T-cell (primary cell): ENCODE data around the gene DEDD2. TPM values are rescaled to one million over a fixed set of nuclear protein-coding genes. Genes with fewer than 3 reads are reported as not detected.

Source experiments
- ATAC-seq, 4 experiments: fragments of 200-7000 bp in 3 of 4; fragments of 150-1000 bp in 1 of 4; cut with Tn5 transposase; replicated peaks in 1 of 4; 1 replicate in 3 of 4; 2 replicates in 1 of 4; pipeline ENCODE4 v1.10.0; 2021; ENCODE audit warnings: moderate library complexity in 3 of 4, mild to moderate bottlenecking in 2 of 4, moderate number of reproducible peaks in 1 of 4
- CTCF ChIA-PET, 2 donors: fragments of 300-600 bp; sonication (Branson Sonifier 250); formaldehyde crosslinking; loops; one replicate each; lab custom pipeline; 2022; ENCODE audit warnings: antibody characterized with exemption in 2 of 2; lab: Charles Lee
- POLR2A ChIA-PET, 2 donors: fragments of 300-600 bp; sonication (Branson Sonifier 250); formaldehyde crosslinking; loops; one replicate each; lab custom pipeline; 2022; ENCODE audit warnings: antibody characterized with exemption in 2 of 2; lab: Charles Lee
- DNase-seq, 35 experiments: peaks; one replicate each; pipeline versions ENCODE4 v3.0.0 to v3.0.0-alpha.2; 2013 to 2023
- H3K27ac ChIP-seq: one replicate; pipeline ENCODE4 v1.5.1; 2013; ENCODE audit warnings: low read length
- H3K27me3 ChIP-seq, 2 experiments: replicated peaks in 1 of 2; 1 replicate in 1 of 2; 2 replicates in 1 of 2; pipeline versions ENCODE4 v1.6.1 to v1.7.0; 2013; ENCODE audit warnings: low read length in 1 of 2, mixed read lengths in 1 of 2; ENCODE audit not compliant: control insufficient read depth in 2 of 2, insufficient read depth in 2 of 2; ENCODE audit errors: extremely low read depth in 1 of 2
- H3K36me3 ChIP-seq, 2 donors: 1 replicate in 1 of 2; 2 replicates in 1 of 2; pipeline versions ENCODE4 v1.6.1 to v1.7.0; 2013; ENCODE audit warnings: low read length in 1 of 2; ENCODE audit not compliant: control insufficient read depth in 2 of 2, insufficient read depth in 1 of 2; ENCODE audit errors: extremely low read depth in 1 of 2
- H3K4me1 ChIP-seq, 2 experiments: 1 replicate in 1 of 2; 2 replicates in 1 of 2; pipeline versions ENCODE4 v1.6.1 to v1.7.0; 2013; ENCODE audit warnings: low read length in 2 of 2, mixed read lengths in 1 of 2; ENCODE audit not compliant: insufficient read depth in 2 of 2, control insufficient read depth in 1 of 2; ENCODE audit errors: extremely low read depth in 1 of 2
- H3K4me3 ChIP-seq, 2 donors: 1 replicate in 1 of 2; 2 replicates in 1 of 2; pipeline versions ENCODE4 v1.5.1 to v1.7.0; 2013; ENCODE audit warnings: mild to moderate bottlenecking in 2 of 2, low read length in 1 of 2, moderate library complexity in 1 of 2; ENCODE audit not compliant: control insufficient read depth in 1 of 2; ENCODE audit errors: extremely low read depth in 1 of 2
- H3K9me3 ChIP-seq: 2 replicates; pipeline ENCODE4 v1.7.0; 2013
- H3K27ac Mint-ChIP-seq, 2 donors: one replicate each; pipeline ENCODE4 v1.8.0; 2020 to 2021; ENCODE audit warnings: mild to moderate bottlenecking in 2 of 2, mixed read lengths in 2 of 2
- H3K27me3 Mint-ChIP-seq, 2 donors: one replicate each; pipeline ENCODE4 v1.8.0; 2021 to 2022; ENCODE audit warnings: mixed read lengths in 2 of 2
- H3K36me3 Mint-ChIP-seq: one replicate; pipeline ENCODE4 v1.8.0; 2021; ENCODE audit warnings: mixed read lengths
- H3K4me1 Mint-ChIP-seq, 3 donors: one replicate each; pipeline ENCODE4 v1.8.0; 2020 to 2022; ENCODE audit warnings: mixed read lengths in 3 of 3, mild to moderate bottlenecking in 1 of 3
- H3K4me3 Mint-ChIP-seq, 3 donors: one replicate each; pipeline ENCODE4 v1.8.0; 2020 to 2022; ENCODE audit warnings: mild to moderate bottlenecking in 3 of 3, mixed read lengths in 3 of 3, moderate library complexity in 3 of 3
- H3K9me3 Mint-ChIP-seq, 3 donors: one replicate each; pipeline ENCODE4 v1.8.0; 2020 to 2022; ENCODE audit warnings: mixed read lengths in 3 of 3
- WGBS: methylation state at CpG from one replicate; pipeline ENCODE4 v1.1.5; 2013; ENCODE audit warnings: missing lambda C conversion rate; ENCODE audit not compliant: insufficient coverage; 5-methylcytosine and 5-hydroxymethylcytosine counted together
- total RNA-seq, 35 experiments: library from RNA in 6 of 35; stranded (reverse) in 6 of 35; fragments of 120-200 nt in 1 of 35; gene quantifications; one replicate each; pipeline versions ENCODE4 v1.2.1 to v1.2.4 and lab custom pipeline; 2013 to 2026

DEDD2 gene
- total RNA-seq, 5 donors from 2014 or later (not counting 1 experiment from before 2014, with no cell fraction given) = 67.6 to 82.8 (median 71.0) TPM

DNA sequence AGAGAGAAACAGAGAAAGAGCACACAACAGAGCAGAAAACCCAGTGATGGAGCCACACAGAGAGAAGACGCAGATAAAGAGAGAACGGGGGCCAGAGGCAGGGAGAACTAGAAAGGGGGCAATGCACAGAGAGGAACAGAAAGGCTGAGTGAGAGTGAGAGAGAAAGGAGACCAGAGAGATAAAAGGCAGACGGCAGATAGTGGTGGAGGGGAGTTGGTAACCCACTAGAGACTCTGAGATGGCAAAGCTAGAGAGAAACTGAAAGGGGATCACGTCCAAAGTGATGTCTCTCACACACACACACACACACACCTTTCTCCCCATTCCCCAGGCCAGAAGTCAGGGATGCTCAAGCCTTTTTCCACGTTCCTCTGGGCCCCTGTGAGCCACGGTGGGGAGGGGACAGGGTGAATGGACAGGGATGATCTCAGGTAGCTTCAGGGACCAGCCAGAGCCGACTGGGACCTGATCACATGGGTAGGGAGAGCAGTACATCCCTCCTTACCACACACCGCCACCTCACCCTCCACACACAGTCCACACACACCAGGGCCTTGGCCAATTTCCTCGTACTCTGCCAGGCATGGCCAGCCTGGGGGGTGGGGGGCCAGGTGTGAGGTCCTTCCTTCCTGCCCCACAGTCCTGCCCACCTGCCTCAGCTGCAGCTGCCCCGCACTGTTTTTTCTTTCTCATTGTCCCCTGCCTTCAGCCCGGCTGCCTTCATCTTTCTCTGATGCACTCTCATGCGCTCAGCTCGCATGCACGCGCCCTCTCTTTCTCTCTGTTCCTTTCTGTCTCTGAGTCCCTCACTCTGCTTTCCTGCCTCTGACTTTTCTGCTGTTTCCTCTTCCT lies 62.8 kb downstream of the DEDD2 start:
- peak overlapping the region in 1 of 2 donors; percentile 27 for H3K4me3 ChIP-seq
- Mint-ChIP-seq H3K27ac (peak overlapping the region; percentile 5), H3K9me3 (no peaks in the 10 kb centered on the region), H3K27me3 (peaks cover 0 to 5% of the 10 kb centered on the region in 2 donors), H3K36me3 (peaks cover 21% of the 10 kb centered on the region), H3K4me3 (peak overlapping the region in 1 of 3 donors; percentile 55), H3K4me1 (peaks cover 19 to 22% (median 19%) of the 10 kb centered on the region in 3 donors)
- H3K9me3 ChIP-seq = no peaks in the 10 kb centered on the region
- DNase-seq (no peak), ATAC-seq (peak in 3 of 4 experiments; percentile 50 to 53 (median 53))
- peaks cover 0 to 22% of the 10 kb centered on the region in 2 experiments for H3K27me3 ChIP-seq
- CTCF ChIA-PET = interaction anchor here in 1 of 2 donors (0.6 kb wide), 1 partner anchor 22 kb away, joined by 3 read pairs; no protein-coding TSS in a partner anchor
- no peaks in the 10 kb centered on the region for H3K36me3 ChIP-seq
- POLR2A ChIA-PET = no interaction called here
- WGBS = 38% methylated on average over 8 of the region's 15 CpGs
- no peak overlapping the region for H3K27ac ChIP-seq
- peaks cover 9 to 25% of the 10 kb centered on the region in 2 experiments for H3K4me1 ChIP-seq

DNA sequence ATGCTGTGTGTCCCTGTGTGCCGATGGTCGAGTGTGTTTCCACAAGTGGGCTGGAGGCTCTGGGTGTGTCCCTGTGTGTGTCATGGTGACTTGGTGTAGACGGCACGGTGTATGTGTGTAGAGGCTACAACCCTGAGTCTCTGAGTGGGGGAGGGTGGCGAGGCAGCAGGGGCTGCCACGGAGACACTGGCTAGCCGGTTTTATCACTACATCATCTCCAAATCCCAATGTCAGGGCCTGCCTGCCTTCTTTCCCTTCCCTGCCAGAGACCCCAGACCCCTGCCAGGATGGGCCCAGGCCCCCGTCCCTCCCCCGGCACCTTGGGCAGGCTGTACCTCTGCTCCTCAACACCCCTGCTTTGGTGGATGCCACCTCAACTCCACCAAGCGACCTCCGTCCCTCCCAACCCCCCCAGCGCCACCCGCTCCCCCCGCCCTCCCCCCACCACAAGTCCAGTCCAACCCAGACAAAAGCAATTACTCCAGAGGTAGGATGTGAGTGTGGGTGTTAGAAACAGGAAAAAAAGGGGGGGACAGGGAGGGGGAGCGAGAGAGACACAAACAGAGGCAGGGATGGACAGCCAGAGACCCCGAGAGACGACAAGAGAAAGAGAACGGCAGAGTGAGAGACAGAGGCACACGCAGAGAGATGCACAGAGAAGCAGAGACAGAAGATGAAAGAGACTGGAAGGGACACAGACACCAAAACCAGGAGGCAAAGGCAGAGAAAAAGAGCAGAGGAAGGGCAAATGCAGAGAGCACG lies 63.6 kb downstream of the DEDD2 start:
- Histone ChIP-seq H3K9me3 (no peaks in the 10 kb centered on the region), H3K27ac (no peak overlapping the region), H3K36me3 (no peaks in the 10 kb centered on the region), H3K4me1 (peaks cover 13 to 23% of the 10 kb centered on the region in 2 experiments), H3K27me3 (peaks cover 0 to 24% of the 10 kb centered on the region in 2 experiments), H3K4me3 (no peak overlapping the region)
- no peak for ATAC-seq
- no peak overlapping the region for H3K27ac Mint-ChIP-seq
- H3K4me1 Mint-ChIP-seq = peaks cover 25 to 31% (median 26%) of the 10 kb centered on the region in 3 donors
- ChIA-PET POLR2A (interaction anchor here in 1 of 2 donors (0.6 kb wide), 1 partner anchor 13 kb away, joined by 16 read pairs; no protein-coding TSS in a partner anchor), CTCF (no interaction called here)
- peaks cover 21% of the 10 kb centered on the region for H3K36me3 Mint-ChIP-seq
- peaks cover 0 to 5% of the 10 kb centered on the region in 2 donors for H3K27me3 Mint-ChIP-seq
- H3K4me3 Mint-ChIP-seq = peak overlapping the region in 1 of 3 donors; percentile 55
- no peak for DNase-seq
- no peaks in the 10 kb centered on the region for H3K9me3 Mint-ChIP-seq
- WGBS = 66% methylated on average over 9 of the region's 20 CpGs

GRCh38 chr19:42152910-42153671 lies 64.4 kb downstream of the DEDD2 start:
- POLR2A ChIA-PET = interaction anchor here in 1 of 2 donors (0.6 kb wide), 1 partner anchor 12 kb away, joined by 16 read pairs; no protein-coding TSS in a partner anchor
- Histone ChIP-seq H3K27me3 (peaks cover 0 to 24% of the 10 kb centered on the region in 2 experiments), H3K4me1 (peaks cover 21 to 30% of the 10 kb centered on the region in 2 experiments), H3K27ac (no peak overlapping the region), H3K9me3 (no peaks in the 10 kb centered on the region), H3K36me3 (no peaks in the 10 kb centered on the region), H3K4me3 (no peak overlapping the region)
- DNase-seq (no peak), ATAC-seq (no peak)
- Mint-ChIP-seq H3K27me3 (peaks cover 0 to 5% of the 10 kb centered on the region in 2 donors), H3K36me3 (peaks cover 16% of the 10 kb centered on the region), H3K27ac (no peak overlapping the region), H3K4me3 (no peak overlapping the region), H3K9me3 (no peaks in the 10 kb centered on the region), H3K4me1 (peaks cover 33 to 38% (median 34%) of the 10 kb centered on the region in 3 donors)
- 93% methylated on average over 21 of the region's 25 CpGs for WGBS
- CTCF ChIA-PET = interaction anchor here in 1 of 2 donors (0.5 kb wide), 1 partner anchor 164 kb away, joined by 7 read pairs; no protein-coding TSS in a partner anchor

GRCh38 chr19:42151782-42152684 lies 65.4 kb downstream of the DEDD2 start:
- H3K4me3 Mint-ChIP-seq = no peak overlapping the region
- ChIA-PET CTCF (no interaction called here), POLR2A (no interaction called here)
- Histone ChIP-seq H3K36me3 (no peaks in the 10 kb centered on the region), H3K4me1 (peaks cover 28 to 38% of the 10 kb centered on the region in 2 experiments), H3K9me3 (no peaks in the 10 kb centered on the region), H3K27ac (no peak overlapping the region), H3K4me3 (no peak overlapping the region), H3K27me3 (peaks cover 0 to 24% of the 10 kb centered on the region in 2 experiments)
- H3K27me3 Mint-ChIP-seq = peaks cover 0 to 5% of the 10 kb centered on the region in 2 donors
- no peaks in the 10 kb centered on the region for H3K9me3 Mint-ChIP-seq
- no peak overlapping the region for H3K27ac Mint-ChIP-seq
- ATAC-seq = no peak
- peaks cover 38 to 40% (median 39%) of the 10 kb centered on the region in 3 donors for H3K4me1 Mint-ChIP-seq
- DNase-seq = no peak
- 92% methylated on average over 11 of the region's 20 CpGs for WGBS
- peaks cover 11% of the 10 kb centered on the region for H3K36me3 Mint-ChIP-seq

DNA sequence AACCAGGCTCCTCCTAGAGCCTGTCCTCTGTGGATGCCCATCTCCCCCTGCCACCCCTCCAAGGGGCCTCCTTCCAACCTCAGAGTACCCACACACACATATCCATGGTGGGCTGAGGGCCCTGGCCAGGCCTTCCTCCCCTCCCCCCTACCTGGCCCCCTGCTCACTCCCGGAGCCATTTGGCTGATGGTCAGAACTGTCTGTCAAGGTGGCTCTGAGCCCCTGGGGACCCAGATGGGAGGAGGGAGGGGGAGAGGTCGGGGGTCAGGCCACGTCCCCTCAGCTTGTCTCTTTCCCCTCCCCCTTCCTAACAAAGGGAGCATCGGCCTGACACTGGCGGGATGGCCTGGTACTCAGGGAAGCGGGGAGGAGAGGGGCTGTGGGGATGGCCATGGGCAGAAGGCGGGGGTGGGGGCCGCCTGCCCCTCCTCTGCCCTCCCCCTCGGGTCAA lies 66.5 kb downstream of the DEDD2 start:
- no peak for DNase-seq
- POLR2A ChIA-PET = no interaction called here

More for the DNA sequence above, 66.5 kb downstream of the DEDD2 start:
- Histone ChIP-seq H3K4me3 (no peak overlapping the region), H3K27ac (no peak overlapping the region), H3K4me1 (peaks cover 28 to 38% of the 10 kb centered on the region in 2 experiments), H3K9me3 (no peaks in the 10 kb centered on the region), H3K27me3 (peaks cover 0 to 24% of the 10 kb centered on the region in 2 experiments), H3K36me3 (no peaks in the 10 kb centered on the region)
- CTCF ChIA-PET = no interaction called here
- 100% methylated on average over 1 of the region's 9 CpGs for WGBS
- peaks cover 38 to 40% (median 39%) of the 10 kb centered on the region in 3 donors for H3K4me1 Mint-ChIP-seq
- ATAC-seq = no peak
- no peak overlapping the region for H3K27ac Mint-ChIP-seq
- H3K9me3 Mint-ChIP-seq = no peaks in the 10 kb centered on the region
- peaks cover 16% of the 10 kb centered on the region for H3K36me3 Mint-ChIP-seq
- peaks cover 0 to 5% of the 10 kb centered on the region in 2 donors for H3K27me3 Mint-ChIP-seq
- H3K4me3 Mint-ChIP-seq = no peak overlapping the region
